Caki2 (cell line): ENCODE results near the gene SSR1. TPM values are rescaled to one million over a fixed set of nuclear protein-coding genes. Genes with fewer than 3 reads are reported as not detected.
"Not testable (repeated sequence)": the region's sequence is repeated elsewhere in the genome, so short reads cannot be mapped to it uniquely, and the experiment has no call there.

Experiments
- DNase-seq: peaks from one replicate; pipeline ENCODE4 v3.0.0-alpha.2; 2015; ENCODE audit warnings: low read depth
- in situ Hi-C: cut with HindIII; loops from 2 replicates; pipeline ENCODE4 v1.10.0; 2016; ENCODE audit warnings: low sequenced_read_pairs, low pct_unique_long_range_greater_than_20kb, mixed read lengths
- total RNA-seq: library from RNA; depleted of rRNA; stranded (reverse); fragments of >200 nt; shearing (Covaris generic); gene quantifications from 2 replicates; pipeline ENCODE4 v1.2.3, GENCODE V29; 2014; ENCODE audit warnings: low replicate concordance

SSR1 gene
- total RNA-seq, 1 experiment from 2014 or later = 146 TPM

- in situ Hi-C loops = no loop called here
- DNase-seq = no peak
Measured at GRCh38 chr6:7295916-7296315, 17.1 kb downstream of the SSR1 start.

- DNase-seq = no peak
- in situ Hi-C loops = no loop called here
Measured at GRCh38 chr6:7292596-7293255, 20.3 kb downstream of the SSR1 start.

DNA sequence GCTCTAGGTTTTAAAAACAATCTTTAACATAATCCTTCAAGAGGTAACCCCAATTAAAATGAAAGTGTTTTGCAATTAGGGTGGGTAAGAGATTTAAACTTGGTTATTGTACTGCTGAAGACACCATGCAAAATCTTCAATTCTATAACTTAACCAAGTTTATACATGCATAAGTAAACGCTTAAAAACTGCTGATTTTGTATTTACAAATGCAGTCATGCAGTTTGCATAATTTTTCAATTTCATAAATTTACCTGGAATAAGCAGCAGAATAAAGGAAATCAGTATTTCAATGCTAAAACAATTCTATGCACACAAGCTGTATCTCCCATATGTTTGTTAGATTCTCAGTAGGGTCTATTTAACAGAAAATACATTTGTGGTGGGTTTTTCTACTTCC, 22.9 kb downstream of the SSR1 start:
- no peak for DNase-seq
- in situ Hi-C loops = no loop called here

DNA sequence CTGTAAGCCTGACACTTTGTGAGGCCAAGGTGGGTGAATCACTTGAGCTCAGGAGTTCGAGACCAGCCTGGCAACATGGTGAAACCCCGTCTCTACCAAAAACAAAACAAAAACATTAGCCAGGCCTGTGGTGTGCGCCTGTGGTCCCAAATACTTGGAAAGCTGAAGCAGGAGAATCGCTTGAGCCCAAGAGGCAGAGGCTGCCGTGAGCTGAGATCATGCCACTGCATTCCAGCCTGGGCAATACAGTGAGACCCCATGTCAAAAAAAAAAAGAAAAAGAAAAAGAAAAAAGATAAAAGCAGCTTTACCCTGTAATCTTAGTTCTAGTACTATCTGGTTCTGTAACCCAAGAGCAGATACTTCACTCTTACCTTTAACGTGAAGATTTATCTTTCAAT, 27.6 kb downstream of the SSR1 start:
- in situ Hi-C loops = no loop called here
- no peak for DNase-seq

DNA sequence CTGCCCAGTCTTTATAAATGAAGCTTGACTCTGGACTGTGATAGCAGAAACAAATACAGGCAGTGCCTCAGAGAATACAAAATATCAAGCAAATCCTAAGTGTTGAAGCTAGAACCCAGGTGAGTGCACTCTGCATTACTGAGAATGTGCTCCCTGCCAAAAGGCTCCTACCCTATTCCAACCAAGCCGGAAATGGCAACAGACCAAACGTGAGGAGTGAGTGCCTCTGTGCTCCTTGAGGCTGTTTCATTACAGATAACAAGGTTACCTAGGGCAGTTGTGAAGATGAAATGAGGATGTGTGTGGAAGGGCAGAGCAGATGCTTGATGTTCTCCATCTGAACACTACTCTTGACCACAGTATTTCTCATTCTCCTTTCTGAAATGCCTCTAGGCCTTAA, 29.3 kb downstream of the SSR1 start:
- DNase-seq = no peak
- in situ Hi-C loops = no loop called here

- no peak for DNase-seq
- in situ Hi-C loops = no loop called here
Measured at GRCh38 chr6:7282097-7282906, 30.7 kb downstream of the SSR1 start.

DNA sequence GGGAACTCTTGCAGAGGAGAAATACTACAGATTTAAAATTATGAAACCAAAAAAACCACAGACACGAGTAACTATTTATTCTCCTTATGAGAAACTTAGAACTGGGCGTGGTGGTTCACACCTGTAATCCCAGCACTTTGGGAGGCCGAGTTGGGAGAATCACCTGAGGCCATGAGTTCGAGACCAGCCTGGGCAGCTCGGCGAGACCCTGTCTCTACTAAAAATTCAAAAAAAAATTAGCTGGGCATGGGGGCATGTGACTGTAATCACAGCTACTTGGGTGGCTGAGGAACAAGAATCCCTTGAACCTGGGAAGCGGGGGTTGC, 36.8 kb downstream of the SSR1 start:
- DNase-seq = no peak
- in situ Hi-C loops = no loop called here

DNA sequence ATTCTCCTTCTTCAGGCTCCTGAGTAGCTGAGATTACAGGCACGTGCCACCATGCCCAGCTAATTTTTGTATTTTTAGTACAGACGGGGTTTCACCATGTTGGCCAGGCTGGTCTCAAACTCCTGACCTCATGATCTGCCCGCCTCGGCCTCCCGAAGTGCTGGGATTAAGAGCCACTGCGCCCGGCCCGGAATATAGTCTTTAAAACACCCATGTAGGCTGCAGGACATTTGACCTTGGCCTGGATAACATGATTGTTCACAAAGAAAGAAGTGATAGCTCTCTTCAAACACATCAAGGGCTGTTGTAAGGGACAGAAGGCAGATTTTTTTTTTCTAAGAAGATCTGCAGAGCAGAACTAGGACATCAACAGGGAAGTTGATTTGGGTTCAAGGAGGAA, 38.5 kb downstream of the SSR1 start:
- in situ Hi-C loops, DNase-seq: not testable (repeated sequence)

DNA sequence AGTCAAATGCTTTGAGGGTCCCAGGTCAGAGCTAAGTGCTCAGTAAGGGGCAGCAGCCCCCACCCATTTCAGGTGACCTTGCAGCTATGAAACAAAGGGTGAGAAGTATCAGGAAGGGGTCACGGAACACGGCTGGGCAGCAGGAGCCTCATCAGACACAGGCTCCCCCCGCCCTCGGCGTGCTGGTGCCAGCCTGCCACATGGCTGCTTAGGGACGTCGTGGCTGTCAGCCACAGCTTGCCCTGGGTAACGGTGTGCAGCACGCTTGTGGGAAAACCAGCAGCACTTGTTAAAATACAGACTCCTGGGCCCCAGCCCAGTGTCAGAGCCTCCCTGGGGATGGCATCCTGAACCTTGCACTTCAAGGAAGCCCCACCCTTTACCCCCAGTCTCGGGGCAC, 39.3 kb downstream of the SSR1 start:
- DNase-seq = no peak
- in situ Hi-C loops = no loop called here

DNA sequence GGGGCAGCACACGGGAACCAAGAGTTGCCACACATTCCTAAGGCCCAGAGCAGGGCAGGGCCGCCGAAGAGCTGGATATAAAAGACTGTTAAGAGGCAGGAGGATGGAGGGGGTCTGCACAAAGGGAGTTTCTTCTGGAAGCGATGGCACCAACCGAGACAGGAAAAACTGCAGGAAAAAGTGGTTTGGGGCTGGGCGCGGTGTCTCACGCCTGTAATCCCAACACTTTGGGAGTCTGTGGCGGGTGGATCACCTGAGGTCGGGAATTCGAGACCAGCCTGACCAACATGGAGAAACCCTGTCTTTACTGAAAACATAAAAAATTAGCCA, 41.8 kb downstream of the SSR1 start:
- DNase-seq = no peak
- in situ Hi-C loops = no loop called here

GRCh38 chr6:7270320-7271204, 42.4 kb downstream of the SSR1 start:
- in situ Hi-C loops = no loop called here
- DNase-seq = no peak

DNA sequence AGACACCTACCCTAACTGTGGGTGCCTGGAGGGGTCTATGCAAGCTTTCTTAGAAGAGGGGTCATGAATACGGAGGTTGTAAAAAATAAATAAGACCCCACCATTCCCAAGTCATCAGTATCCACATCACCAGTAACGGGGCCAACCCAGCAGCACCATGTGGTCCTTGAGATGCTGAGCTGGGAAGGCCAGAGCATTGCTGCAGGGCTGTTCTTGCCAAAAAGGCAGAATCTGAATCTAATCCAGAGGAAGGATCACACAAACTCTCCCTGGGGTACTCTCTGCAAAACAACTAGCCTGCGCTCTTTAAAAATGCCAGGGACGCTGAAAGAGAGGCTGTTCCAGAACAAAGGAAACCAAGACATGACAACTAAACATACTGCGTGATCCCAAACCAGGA, 43.2 kb downstream of the SSR1 start:
- in situ Hi-C loops = no loop called here
- DNase-seq = no peak

- DNase-seq = no peak
- in situ Hi-C loops = no loop called here
Measured at GRCh38 chr6:7268816-7269555, 44.0 kb downstream of the SSR1 start.

DNA sequence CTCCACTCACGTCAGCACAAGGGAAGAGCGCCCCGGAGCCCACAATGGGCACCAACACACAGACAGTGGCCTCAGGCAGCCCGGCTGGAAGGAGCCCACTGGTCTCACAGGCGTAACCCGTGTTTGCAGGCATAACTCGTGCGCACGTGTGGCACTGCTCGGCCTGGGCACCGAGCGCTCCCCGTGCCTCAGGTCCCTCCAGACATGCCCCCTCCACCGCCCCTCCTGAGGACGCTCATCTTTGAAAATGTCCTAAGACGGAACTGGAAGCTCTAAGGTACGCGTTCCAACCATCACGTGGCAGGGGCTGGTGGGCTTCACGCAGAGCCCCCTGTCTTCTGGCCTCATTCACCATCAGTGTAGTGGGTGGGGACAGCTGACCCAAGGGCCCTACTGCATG, 44.6 kb downstream of the SSR1 start:
- in situ Hi-C loops = no loop called here
- DNase-seq = no peak

DNA sequence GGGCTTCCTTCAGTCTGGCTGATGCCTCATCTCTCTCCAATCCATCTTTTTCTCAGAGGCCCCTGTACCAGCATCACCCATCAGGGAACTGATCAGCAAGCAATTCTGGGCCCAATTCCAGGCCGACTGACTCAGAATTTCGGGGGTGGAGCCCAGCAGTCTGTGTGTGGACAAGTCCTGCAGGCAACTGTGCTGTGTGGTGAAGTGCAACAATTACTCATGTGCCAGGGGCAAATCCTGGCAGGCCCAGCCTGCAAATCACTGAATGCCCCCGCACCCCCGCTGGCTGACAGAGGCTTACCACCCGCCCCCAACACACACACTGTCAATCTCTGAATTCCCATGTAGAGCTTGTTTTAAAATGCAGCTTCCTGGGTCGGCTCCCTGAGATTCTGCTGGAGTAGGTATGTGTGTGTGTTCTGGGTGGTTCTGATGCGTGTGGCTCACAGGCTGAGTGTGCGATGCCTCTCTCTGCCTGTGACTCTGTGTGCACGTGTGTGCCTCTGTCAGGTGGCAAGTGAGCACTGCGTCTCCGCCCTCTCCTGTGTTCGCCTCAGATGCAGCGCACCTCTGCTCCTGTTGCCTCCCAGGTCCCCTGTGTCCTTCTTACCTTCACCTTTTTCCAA, 45.4 kb downstream of the SSR1 start:
- peak; percentile 82 for DNase-seq
- in situ Hi-C loops = no loop called here

GRCh38 chr6:7267071-7267465, 45.9 kb downstream of the SSR1 start:
- no peak for DNase-seq
- in situ Hi-C loops = no loop called here

DNA sequence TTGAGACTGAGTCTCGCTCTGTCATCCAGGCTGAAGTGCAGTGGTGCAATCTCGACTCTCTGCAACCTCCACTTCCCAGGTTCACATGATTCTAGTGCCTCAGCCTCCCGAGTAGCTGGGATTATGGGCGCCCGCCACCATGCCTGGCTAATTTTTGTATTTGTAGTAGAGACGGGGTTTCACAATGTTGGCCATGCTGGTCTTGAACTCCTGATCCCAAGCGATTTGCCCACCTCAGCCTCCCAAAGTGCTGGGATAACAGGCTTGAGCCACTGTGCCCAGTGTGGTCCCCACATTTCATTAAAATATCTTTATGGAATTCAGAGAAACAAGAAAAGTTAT, 47.6 kb downstream of the SSR1 start:
- DNase-seq, in situ Hi-C loops: not testable (repeated sequence)

DNA sequence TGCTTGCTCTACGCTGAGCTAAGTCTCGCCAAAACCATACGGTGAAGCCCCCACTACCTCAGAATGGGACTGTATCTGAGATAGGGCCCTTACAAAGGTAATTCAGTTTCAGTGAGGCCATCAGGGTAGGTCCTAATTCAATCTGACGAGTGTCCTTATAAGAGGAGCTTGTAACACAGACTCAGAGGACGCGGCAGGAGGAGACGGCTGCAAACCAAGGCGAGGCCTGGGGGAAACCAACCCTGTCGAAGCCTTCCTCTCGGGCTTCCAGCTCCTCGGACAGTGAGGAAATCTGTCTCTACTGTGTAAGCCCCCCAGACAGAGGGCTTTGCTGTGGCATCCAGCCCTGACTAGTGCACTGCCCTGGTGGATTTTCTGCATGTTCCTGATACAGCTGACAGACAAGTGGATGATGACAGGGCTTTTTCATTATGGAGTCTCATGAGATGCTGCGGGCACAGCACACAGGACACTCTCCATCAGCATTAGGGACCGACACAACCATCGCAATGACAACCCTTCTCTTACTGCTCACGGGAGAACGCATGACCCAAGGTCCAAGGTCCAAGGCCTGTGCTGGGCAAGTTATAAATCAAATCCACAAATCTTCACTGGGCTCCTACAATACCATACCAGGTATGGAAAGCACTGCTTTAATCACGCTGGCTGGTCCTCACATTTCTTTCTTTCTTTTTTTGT, 48.2 kb downstream of the SSR1 start:
- no peak for DNase-seq
- in situ Hi-C loops = no loop called here
